HepG2 (cell line): ENCODE results near the gene AKAP3. TPM values are rescaled to one million over a fixed set of nuclear protein-coding genes. Genes with fewer than 3 reads are reported as not detected.
A peak's percentile ranks its signal among the peaks of the same experiment; 100 is the strongest.

Experiments
- BRD4 ChIP-seq: sonication (generic); formaldehyde crosslinking; IDR thresholded peaks from 2 replicates; pipeline ENCODE4 v1.4.0; 2020; ENCODE audit warnings: missing genetic modification reagents
- CENPX ChIP-seq: sonication (generic); formaldehyde crosslinking; IDR thresholded peaks from 2 replicates; pipeline ENCODE4 v1.9.0; 2021; ENCODE audit warnings: mild to moderate bottlenecking, missing genetic modification reagents, moderate library complexity
- DMAP1 ChIP-seq: IDR thresholded peaks from 2 replicates; pipeline ENCODE4 v1.6.1; 2016
- ETV6 ChIP-seq: sonication (generic); formaldehyde crosslinking; conservative IDR thresholded peaks from 2 replicates; pipeline ENCODE4 v1.4.0; 2020; ENCODE audit warnings: missing genetic modification reagents
- KLF11 ChIP-seq: IDR thresholded peaks from 2 replicates; pipeline ENCODE4 v1.6.1; 2016; ENCODE audit warnings: missing compliant biosample characterization
- MIXL1 ChIP-seq: IDR thresholded peaks from 2 replicates; pipeline ENCODE4 v1.6.1; 2016
- POLR2A ChIP-seq, 2 experiments: IDR thresholded peaks; 2 replicates each; pipeline ENCODE4 v1.6.1; 2011; ENCODE audit warnings: low read depth in 2 of 2, low read length in 2 of 2, mild to moderate bottlenecking in 1 of 2, moderate library complexity in 1 of 2; ENCODE audit not compliant: insufficient read depth in 1 of 2
- SATB2 ChIP-seq: sonication (generic); formaldehyde crosslinking; IDR thresholded peaks from 2 replicates; pipeline ENCODE4 v1.5.0; 2020; ENCODE audit warnings: missing genetic modification reagents
- SRF ChIP-seq: IDR thresholded peaks from 2 replicates; pipeline ENCODE4 v1.6.1; 2011; ENCODE audit warnings: mild to moderate bottlenecking, low read depth, low read length, moderate library complexity
- SRSF4 ChIP-seq: fragments of 200-400 bp; formaldehyde crosslinking; IDR thresholded peaks from one replicate; pipeline ENCODE4 v1.6.1; 2018; ENCODE audit warnings: mild to moderate bottlenecking, low read depth, low read length, moderate library complexity; ENCODE audit not compliant: poor library complexity, severe bottlenecking
- TCF12 ChIP-seq, 2 experiments: fragments of 450-650 bp in 1 of 2; sonication (generic) in 1 of 2; formaldehyde crosslinking in 1 of 2; IDR thresholded peaks; 2 replicates each; pipeline versions ENCODE4 v1.6.1 to v1.8.0; 2017 to 2022; ENCODE audit warnings: antibody characterized with exemption in 1 of 2, mild to moderate bottlenecking in 1 of 2, missing genetic modification reagents in 1 of 2, moderate library complexity in 1 of 2
- TGIF2 ChIP-seq: IDR thresholded peaks from 2 replicates; pipeline ENCODE4 v1.6.1; 2016; ENCODE audit warnings: control low read depth, missing compliant biosample characterization
- U2AF2 ChIP-seq: fragments of 200-400 bp; formaldehyde crosslinking; IDR thresholded peaks from 2 replicates; pipeline ENCODE4 v1.6.1; 2017; ENCODE audit warnings: low read depth, mild to moderate bottlenecking, low read length
- ZNF484 ChIP-seq: sonication (generic); formaldehyde crosslinking; IDR thresholded peaks from 2 replicates; pipeline ENCODE4 v1.5.1; 2020; ENCODE audit warnings: mild to moderate bottlenecking, low read depth, missing genetic modification reagents, borderline replicate concordance
- ZNF746 ChIP-seq: sonication (generic); formaldehyde crosslinking; IDR thresholded peaks from 2 replicates; pipeline ENCODE4 v1.8.0; 2022; ENCODE audit warnings: mild to moderate bottlenecking, missing genetic modification reagents
- ZNF782 ChIP-seq: sonication (generic); formaldehyde crosslinking; IDR thresholded peaks from 2 replicates; pipeline ENCODE4 v1.4.0; 2020; ENCODE audit warnings: missing genetic modification reagents, mild to moderate bottlenecking, borderline replicate concordance
- polyA plus RNA-seq, 8 experiments: library from polyadenylated mRNA; depleted of rRNA in 3 of 8; stranded (reverse) in 7 of 8; unstranded in 1 of 8; fragments of >200 nt; fragmentation: Illumina TruSeq in 4 of 8; extraction: Trizol in 4 of 8; gene quantifications; 2 replicates each; pipeline versions ENCODE4 v1.2.1 to v1.2.3, GENCODE V29; 2011 to 2016; ENCODE audit warnings: low read depth in 4 of 8, missing spikeins in 1 of 8, mixed read lengths in 1 of 8; ENCODE audit not compliant: insufficient read depth in 1 of 8
- total RNA-seq, 5 experiments: library from RNA; depleted of rRNA; stranded (reverse); fragments of >200 nt; fragmentation: Illumina TruSeq; extraction: Trizol; gene quantifications; 2 replicates each; pipeline ENCODE4 v1.2.3, GENCODE V29; 2016; ENCODE audit warnings: low read depth in 1 of 5
- TF ChIP-seq, protein P1 (sequence below): sonication (generic); formaldehyde crosslinking; IDR thresholded peaks from 2 replicates; pipeline ENCODE4 v1.5.0; 2020; ENCODE audit warnings: missing genetic modification reagents
- TF ChIP-seq, protein P2 (sequence below): sonication (generic); formaldehyde crosslinking; IDR thresholded peaks from 2 replicates; pipeline ENCODE4 v1.5.0; 2020; ENCODE audit warnings: missing genetic modification reagents
- TF ChIP-seq, protein P3 (sequence below): sonication (generic); formaldehyde crosslinking; IDR thresholded peaks from 2 replicates; pipeline ENCODE4 v1.5.0; 2020; ENCODE audit warnings: missing genetic modification reagents
- TF ChIP-seq, protein P4 (sequence below): sonication (generic); formaldehyde crosslinking; IDR thresholded peaks from 2 replicates; pipeline ENCODE4 v1.4.0; 2020; ENCODE audit warnings: missing genetic modification reagents
- TF ChIP-seq, protein P5 (sequence below): sonication (generic); formaldehyde crosslinking; IDR thresholded peaks from 2 replicates; pipeline ENCODE4 v1.5.0; 2020; ENCODE audit warnings: mild to moderate bottlenecking, missing genetic modification reagents

The AKAP3 gene
- total and polyA plus RNA-seq, 2 of the 13 experiments (the other 11 are each of a cell fraction or from before 2014, with no cell fraction given) = 0.22 to 0.49 TPM

DNA sequence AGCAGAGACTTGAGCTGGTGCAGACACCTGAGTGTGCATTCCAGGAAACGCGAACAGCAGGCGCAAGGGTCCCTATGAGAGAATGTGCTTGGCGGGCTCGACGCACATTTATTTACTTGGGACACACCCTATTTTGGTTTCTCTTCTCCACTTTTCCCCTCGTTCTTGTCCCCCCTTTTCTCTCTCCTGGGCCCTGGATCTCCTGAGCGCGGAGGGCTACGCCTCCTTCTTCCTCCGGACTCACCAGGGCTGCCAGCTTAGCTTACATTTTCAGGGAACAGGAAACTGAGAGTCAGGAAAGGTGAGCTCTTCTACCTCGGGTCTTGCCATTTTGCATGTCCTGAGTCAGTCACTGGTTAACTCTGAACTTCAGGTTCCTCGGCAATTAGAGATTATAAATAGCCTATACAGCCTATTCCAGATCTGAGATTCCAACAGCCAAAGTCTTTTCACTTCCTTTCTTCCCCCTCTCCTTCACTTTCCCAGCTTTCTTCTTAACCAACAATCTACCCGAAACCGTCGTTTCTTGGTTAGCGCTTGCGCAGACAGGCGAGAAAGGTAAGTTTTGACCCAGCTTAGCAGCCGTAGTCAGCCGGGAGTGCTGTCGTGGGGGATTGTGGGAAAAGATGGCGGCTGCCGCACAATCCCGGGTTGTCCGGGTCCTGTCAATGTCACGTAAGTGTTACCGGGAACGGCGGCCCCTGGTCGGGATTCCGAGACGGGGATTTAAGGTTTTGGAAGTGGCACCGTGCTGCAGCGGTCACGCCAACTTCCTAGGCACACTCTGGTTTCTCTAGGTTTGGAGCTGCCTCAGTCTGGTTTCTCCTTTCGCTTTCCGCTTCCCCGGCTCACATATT is at the start of gene AKAP3, which contains the start of gene NDUFA9 (continued):
- TF ChIP-seq, protein P1, sequence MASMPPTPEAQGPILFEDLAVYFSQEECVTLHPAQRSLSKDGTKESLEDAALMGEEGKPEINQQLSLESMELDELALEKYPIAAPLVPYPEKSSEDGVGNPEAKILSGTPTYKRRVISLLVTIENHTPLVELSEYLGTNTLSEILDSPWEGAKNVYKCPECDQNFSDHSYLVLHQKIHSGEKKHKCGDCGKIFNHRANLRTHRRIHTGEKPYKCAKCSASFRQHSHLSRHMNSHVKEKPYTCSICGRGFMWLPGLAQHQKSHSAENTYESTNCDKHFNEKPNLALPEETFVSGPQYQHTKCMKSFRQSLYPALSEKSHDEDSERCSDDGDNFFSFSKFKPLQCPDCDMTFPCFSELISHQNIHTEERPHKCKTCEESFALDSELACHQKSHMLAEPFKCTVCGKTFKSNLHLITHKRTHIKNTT (CRISPR knock-in tag) = no peak
- TF ChIP-seq ZNF782 (no peak), MIXL1 (CRISPR knock-in tag) (no peak), SRF (no peak), ETV6 (CRISPR knock-in tag) (no peak), U2AF2 (peak; percentile 71; the same call in 1 of the 2 replicates), CENPX (CRISPR knock-in tag) (no peak), ZNF746 (peak; percentile 38; the same call in 1 of the 2 replicates), TCF12 (IDR thresholded peaks at IDR 0.05) (no peak), TCF12 (CRISPR knock-in tag; IDR thresholded peaks at IDR 0.05) (no peak), SATB2 (CRISPR knock-in tag) (no peak), BRD4 (CRISPR knock-in tag) (no peak), KLF11 (CRISPR knock-in tag) (no peak), TGIF2 (peak; percentile 58; the same call in 1 of the 2 replicates), POLR2A (IDR thresholded peaks at IDR 0.05; ENCODE audit: insufficient read depth in 1 of 2, low read depth in 2 of 2, low read length in 2 of 2) (peak; percentile 67 to 89), DMAP1 (peak; percentile 66; the same call in 1 of the 2 replicates), SRSF4 (no peak), ZNF484 (CRISPR knock-in tag) (no peak)
- TF ChIP-seq, protein P2, sequence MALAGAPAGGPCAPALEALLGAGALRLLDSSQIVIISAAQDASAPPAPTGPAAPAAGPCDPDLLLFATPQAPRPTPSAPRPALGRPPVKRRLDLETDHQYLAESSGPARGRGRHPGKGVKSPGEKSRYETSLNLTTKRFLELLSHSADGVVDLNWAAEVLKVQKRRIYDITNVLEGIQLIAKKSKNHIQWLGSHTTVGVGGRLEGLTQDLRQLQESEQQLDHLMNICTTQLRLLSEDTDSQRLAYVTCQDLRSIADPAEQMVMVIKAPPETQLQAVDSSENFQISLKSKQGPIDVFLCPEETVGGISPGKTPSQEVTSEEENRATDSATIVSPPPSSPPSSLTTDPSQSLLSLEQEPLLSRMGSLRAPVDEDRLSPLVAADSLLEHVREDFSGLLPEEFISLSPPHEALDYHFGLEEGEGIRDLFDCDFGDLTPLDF (CRISPR knock-in tag) = no peak
- TF ChIP-seq, protein P3, sequence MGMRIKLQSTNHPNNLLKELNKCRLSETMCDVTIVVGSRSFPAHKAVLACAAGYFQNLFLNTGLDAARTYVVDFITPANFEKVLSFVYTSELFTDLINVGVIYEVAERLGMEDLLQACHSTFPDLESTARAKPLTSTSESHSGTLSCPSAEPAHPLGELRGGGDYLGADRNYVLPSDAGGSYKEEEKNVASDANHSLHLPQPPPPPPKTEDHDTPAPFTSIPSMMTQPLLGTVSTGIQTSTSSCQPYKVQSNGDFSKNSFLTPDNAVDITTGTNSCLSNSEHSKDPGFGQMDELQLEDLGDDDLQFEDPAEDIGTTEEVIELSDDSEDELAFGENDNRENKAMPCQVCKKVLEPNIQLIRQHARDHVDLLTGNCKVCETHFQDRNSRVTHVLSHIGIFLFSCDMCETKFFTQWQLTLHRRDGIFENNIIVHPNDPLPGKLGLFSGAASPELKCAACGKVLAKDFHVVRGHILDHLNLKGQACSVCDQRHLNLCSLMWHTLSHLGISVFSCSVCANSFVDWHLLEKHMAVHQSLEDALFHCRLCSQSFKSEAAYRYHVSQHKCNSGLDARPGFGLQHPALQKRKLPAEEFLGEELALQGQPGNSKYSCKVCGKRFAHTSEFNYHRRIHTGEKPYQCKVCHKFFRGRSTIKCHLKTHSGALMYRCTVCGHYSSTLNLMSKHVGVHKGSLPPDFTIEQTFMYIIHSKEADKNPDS (CRISPR knock-in tag) = no peak
- TF ChIP-seq, protein P4, sequence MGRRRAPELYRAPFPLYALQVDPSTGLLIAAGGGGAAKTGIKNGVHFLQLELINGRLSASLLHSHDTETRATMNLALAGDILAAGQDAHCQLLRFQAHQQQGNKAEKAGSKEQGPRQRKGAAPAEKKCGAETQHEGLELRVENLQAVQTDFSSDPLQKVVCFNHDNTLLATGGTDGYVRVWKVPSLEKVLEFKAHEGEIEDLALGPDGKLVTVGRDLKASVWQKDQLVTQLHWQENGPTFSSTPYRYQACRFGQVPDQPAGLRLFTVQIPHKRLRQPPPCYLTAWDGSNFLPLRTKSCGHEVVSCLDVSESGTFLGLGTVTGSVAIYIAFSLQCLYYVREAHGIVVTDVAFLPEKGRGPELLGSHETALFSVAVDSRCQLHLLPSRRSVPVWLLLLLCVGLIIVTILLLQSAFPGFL (CRISPR knock-in tag) = no peak
- TF ChIP-seq, protein P5, sequence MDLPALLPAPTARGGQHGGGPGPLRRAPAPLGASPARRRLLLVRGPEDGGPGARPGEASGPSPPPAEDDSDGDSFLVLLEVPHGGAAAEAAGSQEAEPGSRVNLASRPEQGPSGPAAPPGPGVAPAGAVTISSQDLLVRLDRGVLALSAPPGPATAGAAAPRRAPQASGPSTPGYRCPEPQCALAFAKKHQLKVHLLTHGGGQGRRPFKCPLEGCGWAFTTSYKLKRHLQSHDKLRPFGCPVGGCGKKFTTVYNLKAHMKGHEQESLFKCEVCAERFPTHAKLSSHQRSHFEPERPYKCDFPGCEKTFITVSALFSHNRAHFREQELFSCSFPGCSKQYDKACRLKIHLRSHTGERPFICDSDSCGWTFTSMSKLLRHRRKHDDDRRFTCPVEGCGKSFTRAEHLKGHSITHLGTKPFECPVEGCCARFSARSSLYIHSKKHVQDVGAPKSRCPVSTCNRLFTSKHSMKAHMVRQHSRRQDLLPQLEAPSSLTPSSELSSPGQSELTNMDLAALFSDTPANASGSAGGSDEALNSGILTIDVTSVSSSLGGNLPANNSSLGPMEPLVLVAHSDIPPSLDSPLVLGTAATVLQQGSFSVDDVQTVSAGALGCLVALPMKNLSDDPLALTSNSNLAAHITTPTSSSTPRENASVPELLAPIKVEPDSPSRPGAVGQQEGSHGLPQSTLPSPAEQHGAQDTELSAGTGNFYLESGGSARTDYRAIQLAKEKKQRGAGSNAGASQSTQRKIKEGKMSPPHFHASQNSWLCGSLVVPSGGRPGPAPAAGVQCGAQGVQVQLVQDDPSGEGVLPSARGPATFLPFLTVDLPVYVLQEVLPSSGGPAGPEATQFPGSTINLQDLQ = no peak
